BE2C (cell line): ENCODE data around the gene OR2H1.

Experiments
- DNase-seq: peaks from one replicate; pipeline ENCODE4 v3.0.0-alpha.2; 2020
- H3K27me3 ChIP-seq: fragments of 250-450 bp; sonication (Bioruptor Pico); 2 replicates; pipeline ENCODE4 v1.5.1; 2020; ENCODE audit warnings: mild to moderate bottlenecking
- H3K36me3 ChIP-seq: fragments of 250-450 bp; sonication (Bioruptor Pico); 2 replicates; pipeline ENCODE4 v1.5.1; 2020; ENCODE audit warnings: mild to moderate bottlenecking
- H3K4me1 ChIP-seq: fragments of 250-450 bp; sonication (Bioruptor Pico); 2 replicates; pipeline ENCODE4 v1.5.1; 2020
- H3K4me3 ChIP-seq: 2 replicates; pipeline ENCODE4 v1.5.1; 2011; ENCODE audit warnings: low read depth, low read length
- H3K9me3 ChIP-seq: fragments of 250-450 bp; sonication (Bioruptor Pico); 2 replicates; pipeline ENCODE4 v1.5.1; 2020
- TF ChIP-seq, protein P1 (sequence below): IDR thresholded peaks from 2 replicates; pipeline ENCODE4 v1.5.1; 2012; ENCODE audit warnings: mild to moderate bottlenecking, low read depth, low read length

Gene OR2H1

GRCh38 chr6:29491574-29491973, 34.6 kb downstream of the OR2H1 start:
- H3K9me3 ChIP-seq = no peaks in the 10 kb centered on the region
- TF ChIP-seq, protein P1, sequence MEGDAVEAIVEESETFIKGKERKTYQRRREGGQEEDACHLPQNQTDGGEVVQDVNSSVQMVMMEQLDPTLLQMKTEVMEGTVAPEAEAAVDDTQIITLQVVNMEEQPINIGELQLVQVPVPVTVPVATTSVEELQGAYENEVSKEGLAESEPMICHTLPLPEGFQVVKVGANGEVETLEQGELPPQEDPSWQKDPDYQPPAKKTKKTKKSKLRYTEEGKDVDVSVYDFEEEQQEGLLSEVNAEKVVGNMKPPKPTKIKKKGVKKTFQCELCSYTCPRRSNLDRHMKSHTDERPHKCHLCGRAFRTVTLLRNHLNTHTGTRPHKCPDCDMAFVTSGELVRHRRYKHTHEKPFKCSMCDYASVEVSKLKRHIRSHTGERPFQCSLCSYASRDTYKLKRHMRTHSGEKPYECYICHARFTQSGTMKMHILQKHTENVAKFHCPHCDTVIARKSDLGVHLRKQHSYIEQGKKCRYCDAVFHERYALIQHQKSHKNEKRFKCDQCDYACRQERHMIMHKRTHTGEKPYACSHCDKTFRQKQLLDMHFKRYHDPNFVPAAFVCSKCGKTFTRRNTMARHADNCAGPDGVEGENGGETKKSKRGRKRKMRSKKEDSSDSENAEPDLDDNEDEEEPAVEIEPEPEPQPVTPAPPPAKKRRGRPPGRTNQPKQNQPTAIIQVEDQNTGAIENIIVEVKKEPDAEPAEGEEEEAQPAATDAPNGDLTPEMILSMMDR = no peak
- no peaks in the 10 kb centered on the region for H3K36me3 ChIP-seq
- no peaks in the 10 kb centered on the region for H3K4me1 ChIP-seq
- H3K4me3 ChIP-seq = no peak overlapping the region
- no peak for DNase-seq
- H3K27me3 ChIP-seq = no peaks in the 10 kb centered on the region

DNA sequence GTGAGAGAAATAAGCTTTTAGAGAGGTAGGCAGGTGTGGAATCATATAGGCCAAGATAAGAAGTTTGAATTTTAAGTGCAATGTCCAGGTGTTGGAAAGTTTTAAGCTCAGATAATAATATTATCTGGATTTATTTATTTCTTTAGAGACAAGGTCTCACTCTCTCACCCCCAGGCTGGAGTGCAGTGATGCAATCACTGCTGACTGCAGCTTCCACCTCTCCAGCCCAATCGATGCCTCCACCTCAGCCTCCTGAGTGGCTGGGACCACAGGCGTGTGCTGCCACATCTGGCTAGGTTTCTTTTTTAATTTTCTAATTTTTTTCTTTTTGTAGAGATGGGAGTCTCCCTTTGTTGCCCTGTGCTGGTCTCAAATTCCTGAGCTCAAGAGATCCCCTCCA, 36.3 kb downstream of the OR2H1 start:
- Histone ChIP-seq H3K27me3 (no peaks in the 10 kb centered on the region), H3K4me3 (no peak overlapping the region), H3K36me3 (no peaks in the 10 kb centered on the region), H3K4me1 (no peaks in the 10 kb centered on the region), H3K9me3 (no peaks in the 10 kb centered on the region)
- no peak for DNase-seq
- TF ChIP-seq, protein P1 = no peak

DNA sequence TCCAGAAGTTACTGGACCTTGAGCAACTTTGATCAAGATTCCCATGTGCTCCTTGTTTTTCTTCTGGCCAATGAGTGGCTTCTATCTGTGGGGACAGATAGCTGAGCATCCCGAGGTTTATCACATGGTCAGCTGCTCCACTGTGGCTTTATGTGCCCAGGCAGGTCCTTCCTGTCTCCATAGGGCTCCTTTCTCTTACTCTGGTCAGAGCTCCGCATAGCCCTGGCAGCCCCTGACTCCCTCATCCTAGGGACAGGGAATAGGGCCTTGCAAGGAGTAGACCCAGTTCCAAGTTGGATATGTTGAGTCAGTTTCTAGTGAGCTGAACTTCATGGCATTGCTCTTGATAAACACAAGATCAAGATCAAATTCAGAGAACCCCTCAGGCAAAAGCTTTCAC, 37.2 kb downstream of the OR2H1 start:
- TF ChIP-seq, protein P1 = no peak
- no peak overlapping the region for H3K4me3 ChIP-seq
- H3K27me3 ChIP-seq = no peaks in the 10 kb centered on the region
- DNase-seq = no peak
- H3K4me1 ChIP-seq = no peaks in the 10 kb centered on the region
- no peaks in the 10 kb centered on the region for H3K36me3 ChIP-seq
- H3K9me3 ChIP-seq = no peaks in the 10 kb centered on the region

DNA sequence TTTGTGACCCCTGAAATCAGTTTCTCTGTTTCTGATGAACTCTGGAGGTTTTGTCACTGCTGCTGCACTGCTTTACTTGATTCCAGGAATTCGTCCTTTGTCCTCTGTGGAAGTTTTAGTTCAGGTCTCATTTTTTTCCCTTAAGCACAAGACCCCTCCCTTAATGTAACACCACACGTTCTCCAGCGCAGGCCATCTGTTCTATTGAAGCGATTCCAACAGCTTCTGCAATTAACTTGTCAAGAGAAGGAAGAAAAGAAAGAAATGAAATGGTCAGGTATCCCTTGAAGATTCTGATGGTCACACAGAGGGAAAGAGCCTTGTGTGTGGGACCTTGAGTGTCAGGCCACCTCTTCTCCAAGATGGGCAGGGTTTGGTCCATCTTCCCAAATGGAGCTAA, 38.6 kb downstream of the OR2H1 start:
- H3K36me3 ChIP-seq = no peaks in the 10 kb centered on the region
- TF ChIP-seq, protein P1 = no peak
- no peak overlapping the region for H3K4me3 ChIP-seq
- H3K27me3 ChIP-seq = no peaks in the 10 kb centered on the region
- DNase-seq = no peak
- no peaks in the 10 kb centered on the region for H3K9me3 ChIP-seq
- H3K4me1 ChIP-seq = no peaks in the 10 kb centered on the region

DNA sequence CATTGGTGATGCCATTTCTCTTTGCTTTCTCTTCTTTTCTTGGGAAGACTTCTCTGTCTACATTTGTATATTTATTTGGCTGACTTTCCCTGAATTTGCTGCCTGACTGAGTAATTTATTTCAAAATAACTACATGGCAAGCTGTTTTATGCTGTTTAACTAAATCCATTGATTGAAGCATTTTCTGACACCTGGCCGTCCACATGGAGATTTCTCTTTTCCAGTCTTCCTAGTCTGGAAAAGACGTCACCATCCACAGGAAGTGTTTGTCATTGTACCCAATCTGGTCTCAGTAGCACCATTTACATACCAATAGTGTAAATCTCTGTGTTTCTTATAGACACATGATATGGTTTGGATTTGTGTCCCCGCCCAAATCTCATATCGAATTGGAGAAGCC, 40.0 kb downstream of the OR2H1 start:
- Histone ChIP-seq H3K4me1 (no peaks in the 10 kb centered on the region), H3K36me3 (no peaks in the 10 kb centered on the region), H3K4me3 (no peak overlapping the region), H3K9me3 (no peaks in the 10 kb centered on the region), H3K27me3 (no peaks in the 10 kb centered on the region)
- DNase-seq = no peak
- TF ChIP-seq, protein P1 = no peak

- no peak overlapping the region for H3K4me3 ChIP-seq
- TF ChIP-seq, protein P1 = no peak
- no peaks in the 10 kb centered on the region for H3K4me1 ChIP-seq
- H3K9me3 ChIP-seq = no peaks in the 10 kb centered on the region
- no peak for DNase-seq
- no peaks in the 10 kb centered on the region for H3K36me3 ChIP-seq
- no peaks in the 10 kb centered on the region for H3K27me3 ChIP-seq
Observed at GRCh38 chr6:29499704-29500103, 42.7 kb downstream of the OR2H1 start.
